Measurements from ENCODE around the gene UMODL1. TPM values are rescaled to one million over a fixed set of nuclear protein-coding genes. Genes with fewer than 3 reads are reported as not detected.

The UMODL1 gene
- total RNA-seq, 1 experiment from 2014 or later: not detected

GRCh38 chr21:42150474-42151085, 79.5 kb downstream of the UMODL1 start:
- Histone ChIP-seq H4K5ac (ENCODE audit: insufficient read length, low read depth, low read length) (no peak overlapping the region), H3T11ph (ENCODE audit: low read length) (no peak overlapping the region), H2BK120ac (ENCODE audit: low read depth, low read length, poor library complexity, severe bottlenecking) (no peak overlapping the region), H3K56ac (ENCODE audit: insufficient read length, low read depth, low read length) (no peak overlapping the region), H3K23me2 (ENCODE audit: insufficient read length, low read depth, low read length, poor library complexity, severe bottlenecking) (no peaks in the 10 kb centered on the region), H3K4me1 (ENCODE audit: insufficient read depth, low read length) (no peaks in the 10 kb centered on the region), H3K23ac (ENCODE audit: insufficient read length, low read depth, low read length) (no peak overlapping the region), H3K18ac (ENCODE audit: insufficient read length, low read depth, low read length) (no peak overlapping the region), H3K4ac (ENCODE audit: low read depth, low read length) (no peak overlapping the region), H2BK12ac (ENCODE audit: insufficient read length, low read depth, low read length) (no peak overlapping the region), H4K91ac (ENCODE audit: insufficient read length, low read depth, low read length) (no peak overlapping the region), H3K27me3 (ENCODE audit: insufficient read depth, low read length) (no peaks in the 10 kb centered on the region), H2BK20ac (ENCODE audit: low read depth, low read length, poor library complexity, severe bottlenecking) (no peak overlapping the region), H3K79me1 (ENCODE audit: insufficient read depth, low read depth, low read length, poor library complexity, severe bottlenecking) (no peaks in the 10 kb centered on the region), H3K14ac (ENCODE audit: insufficient read depth, low read length) (no peak overlapping the region), H3K9ac (ENCODE audit: extremely low read depth, insufficient read length, low read length) (no peak overlapping the region), H3K4me2 (ENCODE audit: insufficient read depth, insufficient read length, low read length) (no peak overlapping the region), H3K79me2 (ENCODE audit: insufficient read depth, low read length) (no peaks in the 10 kb centered on the region), H2BK5ac (ENCODE audit: insufficient read length, low read length) (no peak overlapping the region), H2BK15ac (ENCODE audit: low read depth, low read length) (no peak overlapping the region), H4K8ac (replicated peaks; ENCODE audit: insufficient read length, low read depth, low read length) (no peak overlapping the region), H4K20me1 (ENCODE audit: control insufficient read depth, insufficient read depth, insufficient read length) (no peaks in the 10 kb centered on the region), H2AK5ac (ENCODE audit: insufficient read length, low read length) (no peak overlapping the region), H3K27ac (ENCODE audit: insufficient read length, low read depth, low read length) (no peak overlapping the region), H3K9me3 (ENCODE audit: control insufficient read depth, low read depth, low read length) (no peaks in the 10 kb centered on the region), H2AFZ (ENCODE audit: low read length) (no peak overlapping the region)
- peak overlapping the region in 1 of 3 experiments; percentile 80; a peak in 2 of 7 replicates for H3K27ac Mint-ChIP-seq
- TF ChIP-seq CTCF (conservative IDR thresholded peaks at IDR 0.05): no peak
- DNase-seq: no peak
- peaks cover 3% of the 10 kb centered on the region for H3K27me3 Mint-ChIP-seq (ENCODE audit: low read depth)
- H3K4me3 Mint-ChIP-seq: no peak overlapping the region
- peaks cover 2 to 3% of the 10 kb centered on the region in 2 experiments; a peak in 2 of 4 replicates for H3K4me1 Mint-ChIP-seq
- H3K36me3 Mint-ChIP-seq (ENCODE audit: insufficient read depth in 1 of 3, low read depth in 3 of 3): no peaks in the 10 kb centered on the region
- H3K9me3 Mint-ChIP-seq: no peaks in the 10 kb centered on the region
- WGBS (ENCODE audit: extremely low coverage, insufficient read length, low lambda C conversion rate): no CpG with 5 or more reads among the region's 13 CpGs
